ENCODE data around the gene NUFIP1. TPM values are rescaled to one million over a fixed set of nuclear protein-coding genes. Genes with fewer than 3 reads are reported as not detected.
A peak's percentile ranks its signal among the peaks of the same experiment; 100 is the strongest.

The NUFIP1 gene
- total RNA-seq, 5 donors from 2014 or later (not counting 1 experiment from before 2014, with no cell fraction given): 3.1 to 4.9 (median 4.0) TPM

DNA sequence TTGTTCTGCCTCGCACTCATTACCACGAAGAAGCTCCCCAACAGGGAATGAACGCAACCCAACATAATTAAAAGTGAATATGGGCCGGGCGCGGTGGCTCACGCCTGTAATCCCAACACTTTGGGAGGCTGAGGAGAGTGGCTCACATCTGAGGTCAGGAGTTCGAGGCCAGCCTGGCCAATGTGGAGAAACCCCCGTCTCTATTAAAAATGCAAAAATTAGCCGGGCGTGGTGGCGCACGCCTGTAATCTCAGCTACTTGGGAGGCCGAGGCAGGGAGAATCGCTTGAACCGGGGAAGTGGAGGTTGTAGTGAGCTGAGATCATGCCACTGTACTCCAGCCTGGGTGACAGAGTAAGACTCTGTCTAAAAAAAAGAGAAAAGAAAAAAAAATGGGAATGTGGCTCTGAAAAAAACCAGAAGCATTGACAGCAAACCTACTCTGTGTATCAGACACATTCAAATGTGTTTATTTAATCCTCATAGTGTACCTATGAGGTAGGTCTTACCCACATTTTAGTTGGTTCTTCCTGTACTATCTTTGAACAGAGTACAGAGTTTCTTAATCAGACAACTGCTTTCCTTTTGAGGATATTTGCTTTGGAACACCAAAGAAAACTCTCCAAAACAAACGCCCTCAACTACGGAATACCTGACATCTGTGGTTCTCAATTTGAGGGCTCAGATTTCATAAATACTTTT, 70.0 kb downstream of the NUFIP1 start:
- Mint-ChIP-seq H3K4me1 (peaks cover 0 to 6% (median 6%) of the 10 kb centered on the region in 3 donors), H3K27ac (no peak overlapping the region), H3K36me3 (no peaks in the 10 kb centered on the region), H3K27me3 (no peaks in the 10 kb centered on the region), H3K9me3 (no peaks in the 10 kb centered on the region), H3K4me3 (peak overlapping the region in 1 of 3 donors; percentile 37)
- DNase-seq: no peak
- POLR2A ChIA-PET: interaction anchor here in 1 of 2 donors (0.6 to 1.3 kb wide), 2 partner anchors 31 to 54 kb away, joined by 3 read pairs; no protein-coding TSS in a partner anchor
- H3K27ac ChIP-seq (ENCODE audit: low read length): peak overlapping the region; percentile 85
- ATAC-seq (replicated peaks in 1 of 4): no peak
- H3K4me1 ChIP-seq (ENCODE audit: control insufficient read depth in 1 of 2, extremely low read depth in 1 of 2, insufficient read depth in 2 of 2, low read length in 2 of 2): peaks cover 5 to 16% of the 10 kb centered on the region in 2 experiments
- no peaks in the 10 kb centered on the region for H3K36me3 ChIP-seq (ENCODE audit: control insufficient read depth in 2 of 2, extremely low read depth in 1 of 2, insufficient read depth in 1 of 2, low read length in 1 of 2)
- CTCF ChIA-PET: interaction anchor here (0.5 to 1.9 kb wide), 12 partner anchors 11 to 522 kb away, joined by 3 to 5 read pairs (median 3); partner anchors contain the start of genes GPALPP1 (in 1 of the 2) and NUFIP1 (in 1 of the 2)
- WGBS (ENCODE audit: insufficient coverage): 98% methylated on average over 9 of the region's 18 CpGs
- H3K9me3 ChIP-seq: no peaks in the 10 kb centered on the region
- no peaks in the 10 kb centered on the region for H3K27me3 ChIP-seq (replicated peaks in 1 of 2; ENCODE audit: control insufficient read depth in 2 of 2, extremely low read depth in 1 of 2, insufficient read depth in 2 of 2, low read length in 1 of 2)
- peak overlapping the region; percentile 63 to 96 for H3K4me3 ChIP-seq (ENCODE audit: control insufficient read depth in 1 of 2, extremely low read depth in 1 of 2, low read length in 1 of 2)

DNA sequence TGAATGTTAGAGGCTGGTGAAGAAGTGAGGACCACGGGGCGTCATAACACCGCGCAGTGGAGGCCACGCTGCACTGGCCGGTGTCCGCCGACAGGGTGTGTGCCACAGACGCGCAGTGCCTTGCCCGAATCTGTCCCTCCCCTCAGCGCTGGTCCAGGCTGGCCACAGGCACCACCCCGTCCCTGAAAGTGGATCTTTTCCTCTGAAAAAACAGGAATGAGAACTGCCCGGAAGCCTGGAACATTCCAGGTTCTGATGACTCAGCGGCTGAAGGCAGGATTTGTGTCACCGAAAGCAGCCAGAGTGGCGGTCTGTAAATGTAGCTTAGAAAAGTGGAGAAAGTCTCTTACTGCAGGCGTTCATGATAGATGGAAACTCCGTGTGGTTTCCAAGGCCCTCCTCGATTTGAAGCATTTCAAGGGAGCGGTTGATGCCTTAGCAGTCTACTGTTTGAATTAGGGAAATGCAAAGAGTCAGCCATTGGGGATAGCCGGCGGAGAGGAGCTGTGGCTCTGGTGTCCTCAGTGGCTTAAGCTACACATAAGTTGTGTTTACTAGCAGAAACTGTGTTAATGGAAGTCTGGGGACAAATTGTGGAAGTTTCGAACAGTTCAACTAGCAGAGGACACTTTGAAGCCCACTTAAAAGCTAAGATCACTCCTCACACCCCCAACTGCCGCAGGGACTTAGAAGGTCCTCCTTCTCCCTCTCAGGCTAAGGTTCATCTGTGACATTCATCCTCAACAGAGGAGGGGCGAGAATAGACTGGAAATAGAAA, 70.8 kb downstream of the NUFIP1 start:
- H3K4me3 ChIP-seq (ENCODE audit: control insufficient read depth in 1 of 2, extremely low read depth in 1 of 2, low read length in 1 of 2): peak overlapping the region; percentile 63 to 96
- no peaks in the 10 kb centered on the region for H3K9me3 ChIP-seq
- no peaks in the 10 kb centered on the region for H3K9me3 Mint-ChIP-seq
- peak overlapping the region; percentile 85 for H3K27ac ChIP-seq (ENCODE audit: low read length)
- POLR2A ChIA-PET: interaction anchor here (0.6 to 1.3 kb wide), 4 partner anchors 30 to 1133 kb away, joined by 3 to 7 read pairs (median 3); no protein-coding TSS in a partner anchor
- CTCF ChIA-PET: interaction anchor here (0.5 to 1.9 kb wide), 13 partner anchors 10 to 523 kb away, joined by 3 to 5 read pairs (median 3); partner anchors contain the start of genes GPALPP1 (in 1 of the 2) and NUFIP1 (in 1 of the 2)
- peaks cover 5 to 16% of the 10 kb centered on the region in 2 experiments for H3K4me1 ChIP-seq (ENCODE audit: control insufficient read depth in 1 of 2, extremely low read depth in 1 of 2, insufficient read depth in 2 of 2, low read length in 2 of 2)
- H3K4me3 Mint-ChIP-seq: no peak overlapping the region
- no peaks in the 10 kb centered on the region for H3K36me3 ChIP-seq (ENCODE audit: control insufficient read depth in 2 of 2, extremely low read depth in 1 of 2, insufficient read depth in 1 of 2, low read length in 1 of 2)
- no peaks in the 10 kb centered on the region for H3K27me3 ChIP-seq (replicated peaks in 1 of 2; ENCODE audit: control insufficient read depth in 2 of 2, extremely low read depth in 1 of 2, insufficient read depth in 2 of 2, low read length in 1 of 2)
- WGBS (ENCODE audit: insufficient coverage): 5% methylated on average over 22 of the region's 26 CpGs
- no peaks in the 10 kb centered on the region for H3K36me3 Mint-ChIP-seq
- DNase-seq (peak; percentile 12 to 88 (median 76)), ATAC-seq (replicated peaks in 1 of 4) (peak; percentile 82 to 84 (median 82))
- no peaks in the 10 kb centered on the region for H3K27me3 Mint-ChIP-seq
- peaks cover 0 to 6% (median 6%) of the 10 kb centered on the region in 3 donors for H3K4me1 Mint-ChIP-seq
- no peak overlapping the region for H3K27ac Mint-ChIP-seq

DNA sequence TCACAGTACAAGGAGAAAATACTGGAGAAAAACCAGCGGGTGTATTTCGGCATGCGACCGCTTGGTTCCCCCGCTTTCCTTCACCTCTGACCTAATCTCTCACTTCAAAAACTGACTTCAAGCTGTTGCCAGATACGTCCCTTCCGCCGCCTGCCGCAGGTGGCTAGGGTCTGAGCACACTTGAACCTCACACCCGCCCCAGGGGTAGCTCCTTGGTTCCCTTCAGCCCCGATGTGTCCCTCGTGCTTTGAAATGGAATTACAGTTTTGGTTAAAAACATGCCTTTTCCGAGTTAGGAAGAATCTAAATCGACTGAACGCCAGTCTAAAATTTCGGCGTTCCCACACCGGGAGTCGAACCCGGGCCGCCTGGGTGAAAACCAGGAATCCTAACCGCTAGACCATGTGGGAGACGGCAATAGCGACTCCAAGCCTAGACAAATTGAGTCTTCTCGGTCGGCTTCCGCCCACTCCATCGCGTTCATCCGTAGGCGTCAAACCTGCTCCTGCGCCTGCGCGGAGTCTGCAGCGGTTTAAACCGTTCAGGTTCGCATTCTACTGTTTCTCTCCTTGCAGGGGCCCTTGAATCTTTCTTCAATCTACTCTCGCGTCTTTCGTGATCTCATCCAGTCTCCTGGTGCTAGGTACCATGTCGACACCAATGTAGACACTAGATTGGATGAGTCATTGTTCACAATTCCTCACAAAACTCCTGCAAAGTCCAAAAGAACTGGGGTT, 71.5 kb downstream of the NUFIP1 start:
- no peaks in the 10 kb centered on the region for H3K36me3 Mint-ChIP-seq
- peak overlapping the region; percentile 85 for H3K27ac ChIP-seq (ENCODE audit: low read length)
- no peak overlapping the region for H3K27ac Mint-ChIP-seq
- H3K4me1 ChIP-seq (ENCODE audit: control insufficient read depth in 1 of 2, extremely low read depth in 1 of 2, insufficient read depth in 2 of 2, low read length in 2 of 2): peaks cover 5 to 16% of the 10 kb centered on the region in 2 experiments
- ChIA-PET POLR2A (interaction anchor here (0.6 to 1.3 kb wide), 4 partner anchors 56 to 1134 kb away, joined by 3 to 7 read pairs (median 4); no protein-coding TSS in a partner anchor), CTCF (interaction anchor here in 1 of 2 donors (1.0 to 1.9 kb wide), 5 partner anchors 10 to 1012 kb away, joined by 3 to 5 read pairs (median 4); no protein-coding TSS in a partner anchor)
- WGBS (ENCODE audit: insufficient coverage): 0% methylated on average over 37 of the region's 41 CpGs
- H3K4me1 Mint-ChIP-seq: peaks cover 0 to 6% (median 6%) of the 10 kb centered on the region in 3 donors
- no peaks in the 10 kb centered on the region for H3K27me3 ChIP-seq (replicated peaks in 1 of 2; ENCODE audit: control insufficient read depth in 2 of 2, extremely low read depth in 1 of 2, insufficient read depth in 2 of 2, low read length in 1 of 2)
- peak overlapping the region; percentile 63 to 96 for H3K4me3 ChIP-seq (ENCODE audit: control insufficient read depth in 1 of 2, extremely low read depth in 1 of 2, low read length in 1 of 2)
- H3K9me3 ChIP-seq: no peaks in the 10 kb centered on the region
- H3K9me3 Mint-ChIP-seq: no peaks in the 10 kb centered on the region
- no peak overlapping the region for H3K4me3 Mint-ChIP-seq
- DNase-seq (peak; percentile 91 to 100 (median 97)), ATAC-seq (replicated peaks in 1 of 4) (peak; percentile 83 to 88 (median 86))
- H3K36me3 ChIP-seq (ENCODE audit: control insufficient read depth in 2 of 2, extremely low read depth in 1 of 2, insufficient read depth in 1 of 2, low read length in 1 of 2): no peaks in the 10 kb centered on the region
- no peaks in the 10 kb centered on the region for H3K27me3 Mint-ChIP-seq

DNA sequence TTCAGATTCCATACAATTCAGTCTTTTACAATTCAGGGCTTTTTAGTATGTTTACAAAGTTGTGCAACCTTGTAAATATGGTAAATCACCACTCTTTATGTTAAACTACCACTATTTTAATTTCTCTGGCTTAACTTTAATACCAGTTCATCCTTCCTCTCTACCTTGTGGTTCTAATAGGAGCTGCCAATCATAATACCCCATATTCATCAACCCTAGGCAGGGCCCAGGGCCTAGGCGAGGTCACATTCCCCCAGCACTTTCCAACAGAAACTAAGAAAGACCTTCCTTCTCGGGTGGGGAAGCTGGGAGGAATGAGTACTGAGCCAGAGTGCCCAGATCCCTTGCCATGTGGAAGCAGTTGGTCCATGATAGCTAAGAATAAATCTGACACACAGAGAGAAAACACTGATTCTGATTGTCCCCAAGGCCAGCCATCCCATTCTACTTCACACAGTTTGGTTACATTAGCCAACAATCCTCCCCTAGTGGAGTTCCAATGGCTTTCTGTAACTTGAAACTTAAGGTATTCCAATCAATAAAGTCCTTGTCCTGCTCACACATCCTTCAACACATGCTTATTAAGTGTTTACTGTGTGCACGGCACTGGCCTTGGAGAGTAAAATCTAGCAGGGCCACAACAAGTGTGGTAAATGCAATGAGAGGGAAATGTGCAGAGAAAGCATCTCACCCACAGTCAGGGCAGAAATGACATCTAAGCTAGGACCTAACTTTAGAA, 76.8 kb downstream of the NUFIP1 start:
- Mint-ChIP-seq H3K27ac (no peak overlapping the region), H3K27me3 (peaks cover 0 to 2% of the 10 kb centered on the region in 2 donors), H3K9me3 (peaks cover 0 to 13% (median 12%) of the 10 kb centered on the region in 3 donors), H3K36me3 (no peaks in the 10 kb centered on the region), H3K4me1 (peaks cover 0 to 6% (median 6%) of the 10 kb centered on the region in 3 donors), H3K4me3 (no peak overlapping the region)
- Histone ChIP-seq H3K4me1 (ENCODE audit: control insufficient read depth in 1 of 2, extremely low read depth in 1 of 2, insufficient read depth in 2 of 2, low read length in 2 of 2) (peaks cover 0 to 3% of the 10 kb centered on the region in 2 experiments), H3K27me3 (replicated peaks in 1 of 2; ENCODE audit: control insufficient read depth in 2 of 2, extremely low read depth in 1 of 2, insufficient read depth in 2 of 2, low read length in 1 of 2) (no peaks in the 10 kb centered on the region), H3K4me3 (ENCODE audit: control insufficient read depth in 1 of 2, extremely low read depth in 1 of 2, low read length in 1 of 2) (no peak overlapping the region), H3K27ac (ENCODE audit: low read length) (no peak overlapping the region), H3K9me3 (no peaks in the 10 kb centered on the region), H3K36me3 (ENCODE audit: control insufficient read depth in 2 of 2, extremely low read depth in 1 of 2, insufficient read depth in 1 of 2, low read length in 1 of 2) (no peaks in the 10 kb centered on the region)
- ATAC-seq (replicated peaks in 1 of 4) (no peak), DNase-seq (no peak)
- CTCF ChIA-PET: interaction anchor here in 1 of 2 donors (0.6 kb wide), 1 partner anchor 1030 kb away, joined by 4 read pairs; no protein-coding TSS in a partner anchor
- 80% methylated on average over 1 of the region's 3 CpGs for WGBS (ENCODE audit: insufficient coverage)
- POLR2A ChIA-PET: interaction anchor here in 1 of 2 donors (0.6 kb wide), 1 partner anchor 202 kb away, joined by 3 read pairs; no protein-coding TSS in a partner anchor

- Histone ChIP-seq H3K27me3 (replicated peaks in 1 of 2; ENCODE audit: control insufficient read depth in 2 of 2, extremely low read depth in 1 of 2, insufficient read depth in 2 of 2, low read length in 1 of 2) (peaks cover 0 to 3% of the 10 kb centered on the region in 2 experiments), H3K9me3 (no peaks in the 10 kb centered on the region), H3K27ac (ENCODE audit: low read length) (no peak overlapping the region), H3K4me3 (ENCODE audit: control insufficient read depth in 1 of 2, extremely low read depth in 1 of 2, low read length in 1 of 2) (no peak overlapping the region), H3K36me3 (ENCODE audit: control insufficient read depth in 2 of 2, extremely low read depth in 1 of 2, insufficient read depth in 1 of 2, low read length in 1 of 2) (no peaks in the 10 kb centered on the region), H3K4me1 (ENCODE audit: control insufficient read depth in 1 of 2, extremely low read depth in 1 of 2, insufficient read depth in 2 of 2, low read length in 2 of 2) (no peaks in the 10 kb centered on the region)
- POLR2A ChIA-PET: no interaction called here
- Mint-ChIP-seq H3K27ac (no peak overlapping the region), H3K9me3 (peaks cover 0 to 13% (median 12%) of the 10 kb centered on the region in 3 donors), H3K27me3 (peaks cover 2% of the 10 kb centered on the region in 2 donors), H3K36me3 (no peaks in the 10 kb centered on the region), H3K4me1 (no peaks in the 10 kb centered on the region), H3K4me3 (no peak overlapping the region)
- ATAC-seq (replicated peaks in 1 of 4) (no peak), DNase-seq (peak in 7 of 35 experiments; percentile 2 to 24 (median 9))
- CTCF ChIA-PET: no interaction called here
- no CpG with 5 or more reads among the region's 5 CpGs for WGBS (ENCODE audit: insufficient coverage)
These were observed 80.6 kb downstream of the NUFIP1 start for GRCh38 chr13:44908712-44909111.

All from T-cell (primary cell).